ENCODE results near the gene PGPEP1.
"Not testable (repeated sequence)": the region's sequence is repeated elsewhere in the genome, so short reads cannot be mapped to it uniquely, and the experiment has no call there.

PGPEP1 gene

DNA sequence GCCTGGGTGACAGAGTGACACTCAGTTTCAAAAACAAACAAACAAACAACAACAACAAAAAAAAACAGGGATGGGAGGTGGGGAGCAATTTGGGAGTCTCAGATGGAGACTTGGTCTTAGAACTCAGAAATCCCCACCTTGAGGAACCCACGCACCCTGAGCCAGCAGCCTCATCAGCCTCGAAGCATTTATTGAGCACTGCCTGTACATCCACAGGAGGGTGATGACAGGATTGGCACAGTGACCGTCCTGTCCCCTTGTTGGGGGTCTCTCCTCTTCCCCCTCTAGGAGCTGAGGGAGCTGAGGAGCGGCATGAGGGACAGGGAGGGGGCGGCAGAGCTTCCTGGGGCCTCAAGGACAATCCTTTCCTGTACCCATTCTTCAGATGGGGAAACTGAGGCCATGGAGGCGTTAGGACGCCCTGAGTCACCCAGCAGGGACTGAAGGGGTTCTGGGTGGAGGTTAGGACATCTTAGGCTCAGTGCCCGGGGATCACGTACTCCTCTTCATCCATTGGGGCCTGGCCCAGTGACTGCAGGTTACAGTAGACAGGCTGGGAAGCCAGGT, 51.2 kb downstream of the PGPEP1 start:
- DNase-seq (ENCODE audit: low read depth), result no peak

DNA sequence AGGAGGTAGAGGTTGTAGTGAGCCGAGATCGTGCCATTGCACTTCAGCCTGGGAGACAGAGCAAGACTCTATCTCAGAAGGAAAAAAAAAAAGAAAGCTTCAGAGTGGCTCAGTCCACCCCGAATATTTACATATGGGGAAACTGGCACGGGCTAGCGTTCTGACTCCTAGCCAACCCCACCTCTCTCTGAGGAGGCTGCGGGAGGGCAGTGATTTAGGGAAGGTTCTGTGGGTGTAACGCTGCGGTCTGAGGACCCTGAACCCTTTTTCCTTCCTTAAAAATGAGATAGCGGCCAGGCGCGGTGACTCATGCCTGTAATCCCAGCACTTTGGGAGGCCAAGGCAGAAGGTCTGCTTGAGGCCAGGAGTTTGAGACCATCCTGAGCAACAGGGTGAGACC, 52.0 kb downstream of the PGPEP1 start:
- DNase-seq (ENCODE audit: low read depth), result no peak

DNA sequence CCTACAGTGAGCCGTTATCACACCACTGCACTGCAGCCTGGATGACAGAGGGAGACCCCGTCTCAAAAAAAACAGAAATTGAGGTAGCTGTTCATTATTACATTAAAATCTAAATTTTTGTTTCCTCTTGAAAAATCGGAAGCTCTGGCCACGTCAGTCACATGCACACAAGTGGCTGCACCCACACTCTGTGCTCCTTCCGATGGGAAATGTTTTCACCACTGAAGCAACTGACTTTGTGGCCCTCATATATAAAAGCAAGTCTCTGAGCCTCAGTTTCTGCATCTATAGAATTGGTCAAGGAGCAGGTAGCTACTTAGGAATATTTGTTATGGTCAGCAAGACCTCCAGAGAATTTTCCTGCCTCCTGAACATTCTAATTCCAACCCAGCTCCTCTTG, 52.5 kb downstream of the PGPEP1 start:
- no peak for DNase-seq (ENCODE audit: low read depth)

DNA sequence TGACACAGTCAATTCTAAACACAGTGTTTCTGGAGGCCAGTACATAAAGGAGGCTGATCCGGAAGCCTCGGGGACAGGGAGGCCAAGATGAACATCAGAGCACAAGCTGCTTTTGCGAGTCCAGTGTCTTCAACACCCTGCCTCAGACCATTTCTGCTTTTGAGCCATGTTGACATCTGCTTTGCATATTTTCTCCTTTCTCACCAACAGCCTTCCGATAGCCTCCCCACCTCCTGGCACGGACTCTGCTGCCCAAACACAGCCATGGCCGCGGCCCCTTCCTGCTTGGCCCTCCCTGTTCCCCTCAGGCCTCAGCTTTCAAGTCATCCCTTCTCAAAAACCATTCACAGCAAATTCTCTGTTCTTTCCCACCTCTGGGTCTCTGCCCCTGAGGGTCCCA, 53.4 kb downstream of the PGPEP1 start:
- DNase-seq (ENCODE audit: low read depth), result no peak

DNA sequence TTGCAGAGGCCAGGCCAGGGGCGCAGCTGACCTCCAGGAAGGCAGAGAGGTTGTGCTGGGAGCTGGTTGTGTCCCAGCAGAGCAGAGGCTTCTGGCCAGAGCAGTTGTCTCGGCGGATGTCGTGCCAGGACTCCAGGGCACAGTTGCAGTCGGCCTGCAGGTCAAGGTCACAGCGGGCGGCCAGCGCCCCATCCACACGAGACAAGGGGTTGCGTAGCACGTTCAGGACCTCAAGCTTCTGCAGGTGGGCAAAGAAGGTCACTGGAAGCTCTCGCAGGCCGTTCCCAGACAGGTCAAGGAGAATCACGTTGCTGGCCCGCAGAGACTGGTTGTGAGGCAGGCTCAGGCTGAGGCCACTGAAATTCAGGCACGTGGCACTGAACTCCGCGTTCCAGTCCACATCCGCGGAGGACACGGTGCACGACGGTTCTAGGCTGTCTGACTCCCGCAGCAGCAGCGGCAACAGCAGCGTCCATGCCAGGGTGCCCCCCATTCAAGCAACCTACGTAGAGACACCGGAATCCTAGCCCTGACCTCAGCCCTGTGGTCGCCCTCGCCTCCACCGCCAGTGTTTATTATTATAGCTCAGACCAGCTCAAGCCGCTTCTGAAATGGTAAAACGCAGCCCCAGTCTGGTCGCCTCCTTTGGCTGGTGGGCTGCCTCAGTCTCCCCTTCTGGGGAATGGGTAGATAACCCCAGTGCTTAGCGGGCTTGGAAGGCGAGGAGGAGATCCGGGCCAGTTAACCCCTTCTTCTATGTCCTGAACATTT, 56.3 kb downstream of the PGPEP1 start:
- DNase-seq (ENCODE audit: low read depth), result no peak

DNA sequence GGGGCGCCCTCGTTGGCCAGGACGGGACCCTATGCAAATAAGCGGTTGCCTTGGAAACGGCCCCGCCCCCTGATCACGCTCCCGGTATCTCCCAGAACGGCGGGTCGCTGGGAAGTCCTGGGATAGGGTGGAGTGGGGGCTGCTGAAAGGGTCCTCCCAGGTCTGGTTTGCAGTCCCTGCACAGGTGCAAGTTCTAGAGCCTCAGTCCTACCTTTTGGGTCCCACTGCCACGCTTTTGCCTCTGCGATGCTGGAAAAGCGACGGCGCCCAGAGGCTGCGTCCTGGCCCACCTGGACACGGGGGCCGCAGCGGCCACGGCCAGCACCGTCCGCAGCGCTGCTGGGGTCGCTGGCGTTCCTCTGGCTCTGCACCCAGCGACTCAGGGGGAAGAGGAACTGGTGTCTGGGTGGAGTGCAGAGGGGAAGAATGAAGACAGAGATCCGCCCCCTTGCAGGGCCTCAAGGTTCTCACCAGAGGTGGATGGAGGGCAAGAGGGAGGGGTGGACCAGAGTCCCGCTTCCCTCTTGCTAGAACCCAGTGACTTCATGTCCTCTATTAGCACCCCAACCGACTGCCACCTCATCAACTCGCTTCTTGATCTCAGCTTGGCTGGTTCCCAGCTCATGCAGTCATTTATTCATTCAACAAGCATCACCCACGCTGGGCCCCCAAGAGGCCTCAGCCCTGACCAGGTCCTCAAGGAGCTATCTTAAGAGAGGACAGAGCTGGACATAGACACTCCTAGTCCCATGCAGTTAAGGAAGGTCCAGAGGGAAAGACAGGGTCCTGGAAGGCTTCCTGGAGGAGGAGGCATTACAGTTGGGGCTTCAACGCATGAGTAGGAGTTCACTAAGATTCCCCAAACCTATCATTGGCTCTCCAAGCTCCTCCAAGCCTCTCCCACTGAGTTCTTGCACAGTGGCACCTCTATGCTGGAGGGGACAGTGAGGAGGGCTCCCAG, 57.1 kb downstream of the PGPEP1 start, which contains the start of gene LRRC25:
LRRC25 (minus strand) TSS at position 381 of the 961 bp plus-strand sequence. CDS start 659 bp downstream, outside the sequence.
- DNase-seq (ENCODE audit: low read depth), result no peak

DNA sequence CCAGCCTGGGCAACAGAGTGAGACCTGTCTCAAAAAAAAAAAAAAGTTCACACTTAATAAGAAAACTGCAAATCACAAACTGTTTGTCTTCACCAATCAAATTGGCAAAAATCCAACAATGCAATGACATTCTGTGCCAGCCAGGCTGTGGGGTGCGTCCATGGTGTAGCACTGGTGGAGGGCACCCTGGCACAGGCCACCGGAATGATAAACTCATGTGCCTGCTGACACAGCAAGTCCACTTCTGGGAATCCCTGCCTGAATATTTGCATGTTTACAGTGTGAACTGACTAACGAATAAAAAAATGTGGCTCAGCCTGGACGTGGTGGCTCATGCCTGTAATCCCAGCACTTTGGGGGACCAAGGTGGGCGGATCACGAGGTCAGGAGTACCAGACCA, 58.6 kb downstream of the PGPEP1 start:
- no peak for DNase-seq (ENCODE audit: low read depth)

DNA sequence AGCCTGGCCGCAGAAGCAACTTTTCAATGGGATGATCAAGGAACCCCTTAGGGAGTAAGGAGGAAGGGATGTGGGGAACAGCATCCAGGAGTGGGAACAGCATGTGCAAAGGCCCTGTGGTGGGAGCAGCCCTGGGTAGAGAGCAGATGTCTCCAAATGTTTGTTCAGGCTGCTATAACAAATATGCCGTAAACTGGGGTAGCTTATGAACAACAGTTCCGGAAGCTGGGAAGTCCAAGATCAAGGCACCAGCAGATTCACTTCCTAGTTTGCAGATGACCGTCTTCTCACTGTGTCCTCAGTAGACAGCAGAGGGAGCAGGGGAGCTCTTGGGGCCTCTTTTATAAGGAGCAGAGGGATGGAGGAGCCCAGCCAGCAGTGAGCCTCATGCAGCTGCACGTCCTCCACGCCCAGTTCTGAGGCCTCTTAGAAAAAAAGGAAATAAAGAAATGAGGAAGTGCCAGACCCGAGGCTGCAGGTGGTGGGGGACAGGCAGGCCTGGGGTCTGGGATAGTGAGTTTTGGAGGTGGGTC, 61.2 kb downstream of the PGPEP1 start:
- DNase-seq (ENCODE audit: low read depth), result no peak

DNA sequence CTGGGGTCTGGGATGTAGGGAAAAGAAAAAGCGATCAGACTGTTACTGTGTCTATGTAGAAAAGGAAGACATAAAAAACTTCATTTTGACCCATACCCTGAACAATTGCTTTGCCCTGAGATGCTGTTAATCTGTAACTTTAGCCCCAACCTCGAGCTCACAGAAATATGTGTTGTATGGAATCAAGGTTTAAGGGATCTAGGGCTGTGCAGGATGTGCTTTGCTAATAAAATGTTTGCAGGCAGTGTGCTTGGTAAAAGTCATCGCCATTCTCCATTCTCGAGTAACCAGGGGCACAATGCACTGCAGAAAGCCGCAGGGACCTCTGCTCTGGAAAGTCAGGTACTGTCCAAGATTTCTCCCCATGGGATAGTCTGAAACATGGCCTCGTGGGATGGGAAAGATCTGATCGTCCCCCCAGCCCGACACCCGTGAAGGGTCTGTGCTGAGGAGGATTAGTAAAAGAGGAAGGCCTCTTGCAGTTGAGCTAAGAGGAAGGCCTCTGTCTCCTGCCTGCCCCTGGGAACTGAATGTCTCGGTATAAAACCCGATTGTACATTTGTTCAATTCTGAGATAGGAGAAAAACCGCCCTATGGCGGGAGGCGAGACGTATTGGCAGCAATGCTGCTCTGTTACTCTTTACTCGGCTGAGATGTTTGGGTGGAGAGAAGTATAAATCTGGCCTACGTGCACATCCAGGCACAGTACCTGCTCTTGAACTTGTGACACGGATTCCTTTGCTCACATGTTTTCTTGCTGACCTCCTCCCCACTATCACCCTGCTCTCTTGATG, 62.3 kb downstream of the PGPEP1 start:
- DNase-seq (ENCODE audit: low read depth), result not testable (repeated sequence)

DNA sequence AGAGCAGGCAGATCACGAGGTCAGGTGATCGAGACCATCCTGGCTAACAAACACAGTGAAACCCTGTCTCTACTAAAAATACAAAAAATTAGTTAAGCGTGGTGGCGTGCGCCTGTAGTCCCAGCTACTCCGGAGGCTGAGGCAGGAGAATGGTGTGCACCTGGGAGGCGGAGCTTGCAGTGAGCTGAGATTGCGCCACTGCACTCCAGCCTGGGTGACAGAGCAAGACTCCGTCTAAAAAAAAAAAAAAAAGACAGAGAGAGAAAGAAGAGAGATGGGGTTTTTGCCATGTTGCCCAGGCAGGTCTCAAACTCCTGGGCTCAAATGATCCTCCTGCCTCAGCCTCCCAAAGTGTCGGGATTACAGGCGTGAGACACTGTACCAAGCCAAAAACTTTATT, 65.4 kb downstream of the PGPEP1 start:
- not testable (repeated sequence) for DNase-seq (ENCODE audit: low read depth)

DNA sequence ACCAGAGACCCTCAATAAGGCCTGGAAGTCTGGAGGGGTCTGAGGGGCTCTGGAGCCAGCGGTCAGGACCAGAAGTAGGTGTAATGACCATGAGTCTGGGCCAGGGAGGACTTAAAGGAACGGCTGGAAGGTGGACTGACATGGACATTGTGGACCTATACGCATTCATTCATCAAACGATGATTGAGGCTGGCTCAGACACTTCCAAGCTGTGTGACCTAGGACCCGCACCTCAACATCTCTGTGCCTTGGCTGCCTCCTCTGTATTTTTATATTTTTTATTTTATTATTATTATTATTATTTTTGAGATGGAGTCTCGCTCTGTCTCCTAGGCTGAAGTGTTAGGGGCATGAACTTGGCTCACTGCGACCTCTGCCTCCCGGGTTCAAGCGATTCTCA, 66.4 kb downstream of the PGPEP1 start:
- DNase-seq (ENCODE audit: low read depth), result no peak

DNA sequence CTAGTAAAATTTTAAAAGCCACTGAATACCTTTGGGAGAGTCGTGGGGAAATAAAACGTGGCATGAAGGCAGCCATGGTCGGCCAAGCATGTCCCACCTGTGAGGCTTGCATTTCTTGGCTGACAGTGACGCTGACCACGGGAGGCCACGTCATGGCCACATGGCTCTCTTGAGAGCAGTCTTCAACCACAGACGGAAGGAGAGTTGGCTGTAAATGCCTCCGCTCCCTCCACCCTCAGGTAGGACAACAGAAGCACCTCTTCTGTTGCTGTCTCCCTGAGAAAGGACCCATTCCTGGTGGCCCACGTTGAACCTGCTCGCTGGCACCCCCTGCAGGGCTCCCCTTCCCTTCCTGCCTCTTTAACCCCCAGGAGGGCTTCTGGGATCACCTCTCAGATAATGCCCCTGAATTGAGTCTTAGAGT, 67.7 kb downstream of the PGPEP1 start:
- DNase-seq (ENCODE audit: low read depth), result no peak

DNA sequence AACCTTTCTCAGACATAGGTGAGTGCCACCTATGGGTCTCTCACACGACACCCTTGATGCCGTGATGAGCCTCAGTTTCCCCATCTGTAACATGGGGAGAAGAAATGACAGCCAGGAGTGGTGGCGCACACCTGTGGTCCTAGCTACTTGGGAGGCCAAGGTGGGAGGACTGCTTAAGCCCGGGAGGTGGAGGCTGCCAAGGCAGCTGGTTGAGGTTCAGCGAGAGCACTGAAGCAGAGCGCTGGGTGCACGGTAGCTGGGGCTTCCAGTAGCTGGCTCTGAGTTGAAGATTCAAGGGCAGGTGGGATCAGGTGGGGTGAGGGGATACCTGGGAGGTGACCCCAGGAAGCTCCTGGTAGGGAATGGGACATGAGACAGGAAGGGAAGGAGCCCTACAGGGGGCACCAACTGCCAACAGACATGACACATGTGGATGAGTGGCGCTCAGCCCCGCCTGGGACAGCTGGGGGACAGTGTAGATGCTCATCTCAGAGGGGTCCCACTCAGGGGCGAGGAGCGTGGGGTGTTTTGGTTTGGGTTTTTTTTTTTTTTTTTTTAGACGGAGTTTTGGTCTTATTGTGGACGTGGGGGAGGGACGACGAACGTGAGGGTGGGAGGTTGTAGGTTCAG, 72.3 kb downstream of the PGPEP1 start:
- no peak for DNase-seq (ENCODE audit: low read depth)

DNA sequence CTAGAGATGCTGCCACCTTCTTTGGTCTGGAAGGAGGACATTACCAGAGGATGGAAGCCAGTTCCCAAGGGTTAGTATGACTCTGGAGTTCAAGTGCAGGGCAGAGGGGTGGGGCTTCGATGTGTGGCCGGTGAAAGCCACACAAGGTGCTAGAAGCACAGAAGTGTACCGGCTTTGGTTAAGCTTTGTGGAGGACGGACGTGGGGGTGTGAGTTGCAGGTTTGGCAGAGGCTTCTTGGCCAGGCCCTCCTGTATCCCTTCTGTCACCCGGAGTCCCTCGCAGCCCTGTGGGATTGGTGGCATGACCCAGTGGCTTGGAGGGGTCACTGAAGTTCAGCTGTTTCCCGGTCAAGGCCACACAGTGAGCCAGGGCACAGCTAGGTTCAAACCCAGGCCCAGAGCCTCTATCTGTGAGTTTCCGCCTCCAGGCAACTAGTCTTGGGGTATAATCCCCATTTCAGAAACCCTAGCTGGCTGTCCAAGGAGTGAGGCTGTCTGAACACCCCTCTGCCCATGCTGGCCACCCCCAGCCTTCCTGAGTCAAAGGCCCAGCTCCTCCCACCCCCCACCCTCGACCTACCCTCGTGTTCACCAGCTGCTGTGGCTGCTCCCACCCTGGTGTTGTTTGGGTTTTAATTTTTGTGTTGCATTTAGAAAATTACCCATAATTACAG, 74.2 kb downstream of the PGPEP1 start:
- DNase-seq (ENCODE audit: low read depth), result no peak

DNA sequence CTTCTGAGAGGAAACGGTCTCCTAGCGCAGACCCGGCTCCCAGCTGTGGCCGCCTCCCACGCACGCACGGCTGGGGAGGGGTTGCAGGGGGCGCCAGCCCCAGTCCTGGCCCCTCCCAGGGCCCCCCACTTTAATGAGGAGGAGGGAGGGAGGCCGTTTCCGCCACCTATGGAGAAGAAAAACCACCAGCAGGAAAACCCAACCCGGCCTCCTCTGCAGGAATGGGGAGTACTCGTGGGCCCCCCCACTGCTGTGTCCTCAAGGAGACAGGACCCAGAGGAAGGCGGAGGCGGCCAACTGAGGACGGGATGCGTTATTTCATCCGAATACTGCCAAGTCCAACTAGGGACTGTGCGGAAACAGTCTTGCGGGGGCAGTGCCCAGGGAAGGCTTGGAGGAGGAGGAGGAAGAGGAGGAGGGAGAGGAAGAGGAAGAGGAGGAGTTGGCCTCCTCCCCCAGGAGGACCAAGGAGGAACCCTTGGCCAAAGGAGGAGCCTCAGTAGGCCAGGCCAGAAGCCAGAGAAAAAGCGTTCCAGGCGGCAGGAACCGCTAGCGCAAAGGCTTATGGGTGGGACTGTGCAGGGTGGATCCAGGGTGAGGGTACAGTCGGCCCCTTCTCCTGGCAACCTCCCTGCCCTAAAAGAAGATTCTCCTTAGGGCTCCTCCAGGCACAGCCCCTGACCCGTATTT, 74.9 kb downstream of the PGPEP1 start:
- no peak for DNase-seq (ENCODE audit: low read depth)

DNA sequence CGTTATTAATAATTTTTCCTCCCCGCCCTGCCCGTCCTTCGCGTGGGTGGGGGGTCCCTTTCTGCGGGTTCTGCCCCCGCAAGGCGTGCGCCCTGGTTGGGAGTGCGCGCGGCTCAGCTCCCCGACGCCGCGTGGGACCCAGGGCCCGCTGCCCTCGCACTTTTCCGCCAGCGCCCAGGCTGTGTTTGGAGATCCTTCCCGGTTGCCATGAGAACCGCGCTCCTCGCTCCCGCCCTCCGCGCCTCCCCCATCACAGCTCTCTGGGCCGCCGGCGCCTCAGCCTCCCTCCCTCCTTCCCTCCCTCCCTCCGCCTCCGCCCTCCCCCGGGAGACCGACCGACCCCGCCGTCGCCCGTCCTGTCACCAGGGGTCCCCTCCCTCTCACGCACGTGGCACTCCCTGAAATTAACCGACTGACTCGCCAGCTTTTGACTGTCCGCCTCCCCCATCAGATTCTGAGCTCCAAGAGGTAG, 76.4 kb downstream of the PGPEP1 start:
- DNase-seq (ENCODE audit: low read depth), result no peak

DNA sequence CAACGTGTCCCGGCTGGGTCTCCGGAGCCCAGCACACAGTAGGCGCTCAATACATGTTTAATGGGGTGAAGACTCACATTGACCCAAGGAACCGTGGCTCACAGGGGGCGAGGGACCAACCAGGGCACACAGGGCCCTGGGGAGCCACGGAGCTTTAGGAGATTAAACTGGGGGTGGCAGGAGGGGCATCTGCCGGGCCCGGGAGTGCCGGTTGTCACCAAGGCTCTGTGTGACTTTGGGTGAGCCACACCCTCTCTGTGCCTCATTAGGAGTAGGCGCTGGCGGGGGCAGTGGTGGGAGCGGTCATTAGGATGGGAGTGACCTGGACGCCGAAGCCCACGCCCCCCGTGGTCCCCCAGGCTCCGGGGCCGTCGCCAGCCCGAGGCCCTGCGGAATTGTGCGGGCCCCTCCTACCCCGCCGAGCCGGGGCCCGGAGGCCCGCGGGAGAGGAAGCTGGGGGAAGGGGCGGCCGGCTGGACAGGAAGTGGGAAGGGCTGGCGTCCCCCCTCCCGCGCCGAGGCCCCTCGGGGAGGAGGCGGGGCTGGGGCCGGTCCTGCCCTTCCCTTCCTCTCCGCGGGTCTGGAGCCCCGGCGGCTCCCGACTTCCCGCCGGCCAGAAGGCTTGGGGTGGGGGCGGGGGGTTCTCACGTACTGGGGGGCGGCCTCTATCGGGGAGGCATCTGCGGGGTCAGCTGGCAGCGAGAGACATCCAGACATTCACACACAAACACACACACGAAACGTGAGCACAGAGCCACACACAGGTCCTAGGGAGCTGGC, 77.0 kb downstream of the PGPEP1 start:
- DNase-seq (ENCODE audit: low read depth), result no peak

DNA sequence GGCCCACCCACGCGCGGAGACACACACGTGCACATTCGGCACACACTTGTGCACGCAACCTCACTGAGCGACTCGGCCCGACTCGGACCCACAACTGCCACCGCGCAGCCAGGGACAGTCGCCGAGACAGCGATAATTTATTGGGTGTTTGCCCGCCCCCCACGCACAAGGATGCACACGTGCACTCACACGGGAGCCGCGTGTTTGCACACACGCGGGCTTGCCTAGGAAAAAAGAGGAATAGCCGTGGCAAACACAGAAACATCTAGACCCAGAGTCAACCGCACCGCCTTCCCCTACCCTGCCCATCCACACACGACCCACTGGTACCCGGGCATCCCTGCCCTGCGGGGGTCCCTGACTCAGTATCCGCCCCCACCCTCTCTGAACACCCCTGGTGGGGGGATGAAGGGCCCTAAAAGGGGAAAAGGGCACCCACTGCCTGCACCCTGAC, 77.7 kb downstream of the PGPEP1 start:
- DNase-seq (ENCODE audit: low read depth), result no peak
